GM21576 (cell line): ENCODE results near the gene FEM1B.

ENCODE experiments used
- ATAC-seq: cut with Tn5 transposase; IDR thresholded peaks from one replicate; pipeline ENCODE4 v1.9.1; 2021; ENCODE audit warnings: mild to moderate bottlenecking, moderate library complexity; ENCODE audit not compliant: unreplicated experiment

Gene FEM1B

DNA sequence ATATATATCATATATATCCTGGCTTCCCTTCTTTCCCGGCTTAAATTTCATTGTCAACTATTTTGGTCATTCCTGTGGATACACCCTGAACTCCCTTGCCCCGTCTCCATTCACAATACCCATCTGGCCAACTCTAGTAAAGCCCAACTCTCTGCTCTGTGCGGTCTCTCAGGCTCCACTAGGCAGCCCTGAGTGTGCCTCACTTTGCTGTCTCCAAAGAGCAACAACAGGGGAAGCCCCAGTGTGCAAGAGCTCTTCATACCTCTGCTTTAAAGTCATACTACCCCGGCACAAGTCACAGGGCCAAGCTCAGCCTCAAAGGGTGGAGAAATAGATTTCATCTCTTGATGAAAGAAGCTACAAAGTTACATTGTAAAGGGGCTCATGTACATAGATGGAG is 18.9 kb upstream of the FEM1B start:
- ATAC-seq, result no peak

DNA sequence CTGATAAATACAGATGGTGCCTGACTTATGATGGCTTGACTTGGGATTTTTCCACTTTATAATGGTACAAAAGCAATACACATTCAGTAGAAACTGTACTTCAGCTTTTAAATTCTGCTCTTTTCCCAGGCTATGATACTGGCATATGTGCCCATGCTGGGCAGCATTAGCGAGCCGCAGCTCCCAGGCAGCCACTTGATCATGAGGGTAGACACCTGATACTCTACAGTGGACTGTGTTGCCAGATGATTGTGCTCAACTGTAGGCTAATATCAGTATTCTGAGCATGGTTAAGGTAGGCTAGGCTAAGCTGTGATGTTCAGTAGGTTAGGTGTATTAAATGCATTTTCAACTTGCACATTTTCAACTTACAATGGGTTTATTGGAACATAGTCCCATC is 17.7 kb upstream of the FEM1B start:
- ATAC-seq, result no peak

DNA sequence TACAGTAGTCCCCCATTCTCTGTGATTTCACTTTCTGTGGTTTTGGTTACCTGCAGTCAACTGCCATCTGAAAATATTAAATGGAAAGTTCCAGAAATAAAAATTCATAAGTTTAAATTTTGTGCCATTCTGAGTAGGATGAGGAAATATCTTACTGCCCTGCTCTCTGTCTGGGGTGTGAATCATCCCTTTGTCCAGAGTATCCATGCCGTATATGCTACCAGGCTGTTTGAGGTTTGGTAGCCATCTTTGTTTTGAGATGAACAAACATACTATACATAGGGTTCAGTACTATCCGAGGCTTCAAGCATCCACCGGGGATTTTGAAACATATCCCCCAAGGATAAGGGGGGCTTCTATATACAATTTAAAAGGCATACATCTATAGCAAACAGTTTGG is 16.3 kb upstream of the FEM1B start:
- ATAC-seq, result no peak

DNA sequence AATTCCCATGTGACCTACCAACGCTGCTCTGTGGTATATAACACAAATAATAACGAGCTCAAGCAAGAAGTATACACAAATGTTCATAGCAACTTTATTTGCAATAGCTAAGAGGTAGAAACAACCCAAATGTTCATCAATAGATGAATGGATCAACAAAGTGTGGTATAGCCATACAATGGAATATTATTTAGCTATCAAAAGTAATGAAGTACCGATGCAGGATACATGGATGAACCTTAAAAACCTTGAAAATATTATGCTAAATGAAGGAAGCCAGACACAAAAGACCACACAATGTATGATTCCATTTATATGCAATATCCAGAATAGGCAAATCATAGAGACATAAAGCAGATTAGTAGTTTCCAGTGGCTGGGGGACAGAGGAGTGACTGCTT is 15.6 kb upstream of the FEM1B start:
- no peak for ATAC-seq

DNA sequence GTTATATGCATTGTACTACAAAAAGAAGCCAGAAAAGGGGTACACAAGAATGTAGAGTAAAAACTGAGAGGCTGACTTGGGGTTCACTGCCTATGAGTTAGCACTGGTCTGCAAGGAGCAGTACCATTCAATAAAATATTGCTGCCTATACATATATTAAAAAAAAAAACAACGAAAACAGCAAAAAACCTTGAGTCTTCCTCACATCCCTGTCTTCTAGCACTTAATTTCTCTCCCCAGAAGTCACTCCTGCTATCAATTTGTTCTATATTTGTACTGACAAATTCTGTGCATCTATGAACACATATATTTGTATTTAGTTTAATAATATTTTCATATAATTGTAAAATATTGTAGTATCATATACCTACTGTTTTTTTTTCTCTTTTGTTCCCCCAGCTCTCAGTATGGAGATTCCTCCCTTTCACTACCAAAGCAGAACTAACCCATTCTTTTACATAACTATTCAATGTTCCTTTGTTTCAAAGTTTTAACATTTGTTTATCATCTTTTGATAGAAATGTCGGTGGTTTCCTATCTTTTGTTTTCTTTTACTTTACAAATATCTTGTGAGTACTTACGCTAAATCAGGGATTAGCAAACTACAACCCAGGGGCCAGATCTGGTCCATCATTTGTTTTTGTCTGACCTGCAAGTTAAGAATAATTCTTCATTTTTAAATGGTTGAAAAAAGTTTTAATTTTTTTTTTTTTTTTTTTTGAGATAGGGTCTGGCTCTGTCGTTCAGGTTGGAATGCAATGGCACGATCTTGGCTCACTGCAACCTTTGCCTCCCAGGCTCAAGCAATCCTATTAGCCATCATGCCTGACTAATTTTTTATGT is 14.8 kb upstream of the FEM1B start:
- no peak for ATAC-seq

DNA sequence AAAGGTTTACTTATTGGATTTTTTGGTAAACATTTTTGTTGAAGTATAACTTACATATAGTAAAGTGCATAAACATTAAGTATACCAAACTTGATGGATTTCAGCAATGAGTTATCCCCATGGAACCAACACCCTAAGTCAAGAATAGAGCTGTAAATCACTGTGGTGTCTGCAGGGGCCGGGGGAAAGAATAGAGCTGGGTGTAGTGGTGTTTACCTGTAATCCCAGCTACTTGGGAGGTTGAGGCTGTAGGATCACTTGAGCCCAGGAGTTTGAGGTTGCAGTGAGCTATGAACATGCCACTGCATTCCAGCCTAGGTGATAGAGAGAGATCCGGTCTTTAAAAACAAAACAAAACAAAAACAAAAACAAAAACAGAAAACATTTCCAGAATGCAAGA is 13.3 kb upstream of the FEM1B start:
- ATAC-seq, result no peak

DNA sequence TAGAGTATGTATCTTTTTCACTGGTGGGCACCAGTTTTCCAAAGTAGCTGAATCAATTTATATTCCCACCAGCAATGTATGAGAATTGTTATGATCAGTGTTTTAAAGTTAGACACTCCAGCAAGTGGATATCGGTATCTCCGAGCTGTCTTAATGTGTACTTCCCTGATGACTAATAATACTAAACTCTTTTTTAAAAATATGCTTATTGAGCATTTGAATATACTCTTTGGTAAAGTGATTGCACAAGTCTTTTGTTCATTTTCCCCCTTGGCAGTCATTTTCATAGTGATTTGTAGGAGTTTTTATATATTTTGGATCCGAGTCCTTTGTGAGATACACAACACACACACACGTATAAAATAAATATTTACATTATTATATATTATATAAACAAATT is 12.5 kb upstream of the FEM1B start:
- ATAC-seq, result no peak

DNA sequence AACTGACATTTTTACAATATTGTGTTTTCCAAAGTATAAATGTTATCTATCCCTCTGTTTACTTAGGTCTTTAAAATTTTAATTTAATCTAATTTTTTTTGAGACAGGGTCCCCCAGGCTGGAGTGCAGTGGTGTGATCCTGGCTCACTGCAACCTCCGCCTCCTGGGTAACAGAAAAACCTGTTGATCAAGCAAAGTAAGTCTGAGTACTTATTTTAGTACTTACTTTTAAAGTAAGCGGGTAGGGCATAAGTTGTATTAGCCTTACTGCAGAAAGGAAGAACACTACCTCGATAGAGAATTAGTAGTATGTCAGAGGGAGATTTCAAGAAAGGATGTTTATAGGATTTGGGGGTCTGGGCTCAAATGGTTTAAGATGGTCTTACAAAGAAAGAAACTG is 11.9 kb upstream of the FEM1B start:
- no peak for ATAC-seq

DNA sequence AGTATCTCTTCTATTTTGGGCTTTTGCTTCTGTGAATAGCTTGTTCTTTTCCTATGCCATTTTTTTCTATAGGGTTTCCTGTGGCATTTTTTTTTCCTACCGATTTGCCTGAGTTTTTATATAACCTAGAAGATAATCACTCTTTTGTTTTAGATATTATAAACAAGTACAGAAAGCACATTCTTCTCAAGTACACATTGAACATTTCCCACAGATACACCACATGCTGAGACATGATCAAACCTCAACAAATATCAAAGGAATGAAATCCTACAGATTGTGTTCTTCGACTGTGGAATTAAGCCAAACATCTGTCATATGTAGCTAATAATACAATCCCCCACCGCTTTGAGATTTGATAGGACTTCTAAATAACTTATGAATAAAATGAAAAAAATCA is 9.1 kb upstream of the FEM1B start:
- no peak for ATAC-seq

DNA sequence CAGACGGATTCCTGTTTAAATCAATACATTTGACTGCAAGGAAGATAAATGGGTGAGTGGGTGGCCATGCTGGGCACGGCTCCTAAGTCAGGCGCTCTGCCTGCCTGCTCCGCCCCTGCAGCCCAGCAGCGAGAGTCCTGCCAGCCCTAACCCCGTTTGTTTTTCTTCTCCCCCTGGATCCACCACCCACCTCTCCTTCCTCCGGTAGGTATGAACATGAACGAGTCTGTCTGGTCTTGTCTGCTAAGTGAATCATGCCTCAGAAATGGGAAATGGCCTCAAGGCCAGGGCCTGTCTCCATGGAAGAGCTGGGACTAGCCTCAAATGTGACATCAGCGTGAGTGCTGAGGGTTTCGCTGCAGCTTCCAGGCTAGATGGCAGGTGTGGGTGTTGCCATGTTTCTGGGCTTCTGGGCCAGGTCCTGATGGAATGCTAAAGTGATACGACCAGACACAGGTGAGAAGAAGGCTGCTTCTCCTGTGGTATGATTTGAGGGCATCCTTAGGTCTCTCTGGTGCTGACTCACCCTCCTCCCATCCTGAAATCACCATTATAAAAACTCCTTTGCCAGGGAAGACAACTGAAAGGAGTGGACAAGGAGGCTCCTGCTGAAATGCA is 5.6 kb upstream of the FEM1B start:
- ATAC-seq, result no peak

DNA sequence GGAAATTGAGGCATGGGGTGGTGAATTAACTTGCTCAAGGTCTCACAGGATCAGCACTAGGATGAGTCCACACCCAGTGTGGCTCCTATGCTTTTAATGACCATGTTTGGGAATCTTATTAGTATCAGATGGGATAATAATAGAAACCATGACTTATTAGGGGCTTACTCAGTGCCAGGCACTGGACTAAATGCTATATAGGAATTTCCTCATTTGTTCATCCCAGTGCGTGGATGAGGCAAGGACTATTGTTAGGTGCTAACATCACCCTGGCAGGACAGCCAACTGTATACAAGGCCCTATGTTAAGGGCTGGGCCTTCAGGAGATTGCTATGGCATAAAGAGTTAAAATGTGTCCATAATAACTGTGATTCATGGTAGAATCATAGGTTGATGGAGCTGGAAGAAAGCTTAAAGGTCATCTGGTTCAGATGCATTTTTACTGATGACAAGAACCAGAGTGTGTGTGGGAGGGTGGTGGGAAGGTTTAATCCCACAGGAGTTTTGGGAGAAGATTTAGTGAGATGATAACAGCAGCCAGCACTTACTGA is 4.7 kb upstream of the FEM1B start:
- ATAC-seq, result no peak

DNA sequence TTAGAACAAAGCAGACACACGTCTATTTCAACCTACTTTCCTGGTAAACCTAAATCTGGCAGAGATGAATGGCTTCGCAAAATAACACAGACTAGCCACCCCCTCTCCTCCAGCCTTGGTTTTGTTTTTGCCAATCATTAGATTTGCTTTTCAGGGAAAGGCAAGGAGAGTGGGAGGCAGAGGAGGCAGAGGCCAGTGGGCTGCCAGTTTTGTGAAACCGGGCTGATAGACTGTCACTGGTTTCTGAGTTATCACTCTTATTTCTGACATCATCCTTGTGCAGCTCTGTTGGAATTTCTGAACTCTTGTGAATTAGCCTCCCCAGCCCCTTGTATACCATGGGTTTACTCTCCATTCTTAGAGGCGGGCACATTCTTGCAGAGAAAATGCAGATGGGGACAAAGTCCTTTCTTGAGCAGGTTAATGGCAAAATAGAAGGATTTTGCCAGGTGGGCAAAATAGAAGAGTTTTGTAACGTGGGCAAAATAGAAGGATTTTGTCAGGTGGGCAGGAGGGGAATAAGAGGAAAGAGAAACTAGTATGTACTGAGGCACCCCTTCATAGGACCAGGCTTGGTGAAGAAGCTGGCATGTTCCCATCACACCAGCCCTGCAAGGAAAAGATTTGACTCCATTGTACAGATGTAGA is 3.2 kb upstream of the FEM1B start:
- no peak for ATAC-seq

DNA sequence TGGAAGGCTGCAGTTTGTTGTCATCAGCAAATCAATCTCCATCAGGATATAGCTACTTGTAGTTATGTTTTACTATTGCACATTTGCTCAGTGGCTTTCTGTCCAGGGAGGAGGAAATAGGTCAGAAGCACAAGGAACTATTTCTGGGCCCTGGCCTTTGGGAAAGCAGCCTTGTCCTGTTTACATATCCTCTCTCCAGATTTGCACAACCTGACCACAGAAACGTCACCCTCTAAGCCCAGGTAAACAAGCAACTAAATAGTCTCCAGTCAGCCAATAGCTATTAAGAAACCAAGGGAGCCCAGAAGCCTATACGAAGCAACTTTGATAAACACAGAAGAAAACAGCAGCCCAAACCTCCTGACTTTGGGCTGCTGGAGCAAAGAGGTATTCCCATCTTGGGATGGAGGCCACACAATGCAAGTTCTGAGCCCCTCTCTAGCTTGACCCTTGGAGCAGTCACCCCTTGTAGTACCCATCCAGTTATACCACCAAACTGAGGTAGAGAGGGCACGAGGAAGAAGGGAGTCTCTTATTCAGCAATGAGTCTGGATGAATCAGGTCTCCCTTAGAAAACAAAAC is 2.3 kb upstream of the FEM1B start:
- ATAC-seq, result no peak

DNA sequence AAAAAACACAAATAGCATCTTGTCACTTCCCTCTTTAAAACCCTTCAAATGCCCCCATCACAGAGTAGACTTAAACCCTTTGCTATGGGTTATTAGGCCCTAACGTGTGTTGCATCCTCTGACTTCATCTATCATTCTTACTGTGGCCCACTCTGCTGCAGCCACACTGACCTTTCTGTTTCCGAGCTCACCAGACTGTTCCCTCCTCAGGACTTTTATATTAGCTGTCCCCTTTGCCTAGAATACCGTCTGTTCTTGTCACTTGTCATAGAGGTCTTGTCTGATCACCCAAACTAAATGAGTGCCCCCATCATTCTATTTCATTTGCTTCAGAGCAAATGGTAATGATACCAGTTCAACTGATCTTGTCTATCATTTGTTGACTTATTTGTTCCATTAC is 877 bp upstream of the FEM1B start:
- ATAC-seq, result no peak

DNA sequence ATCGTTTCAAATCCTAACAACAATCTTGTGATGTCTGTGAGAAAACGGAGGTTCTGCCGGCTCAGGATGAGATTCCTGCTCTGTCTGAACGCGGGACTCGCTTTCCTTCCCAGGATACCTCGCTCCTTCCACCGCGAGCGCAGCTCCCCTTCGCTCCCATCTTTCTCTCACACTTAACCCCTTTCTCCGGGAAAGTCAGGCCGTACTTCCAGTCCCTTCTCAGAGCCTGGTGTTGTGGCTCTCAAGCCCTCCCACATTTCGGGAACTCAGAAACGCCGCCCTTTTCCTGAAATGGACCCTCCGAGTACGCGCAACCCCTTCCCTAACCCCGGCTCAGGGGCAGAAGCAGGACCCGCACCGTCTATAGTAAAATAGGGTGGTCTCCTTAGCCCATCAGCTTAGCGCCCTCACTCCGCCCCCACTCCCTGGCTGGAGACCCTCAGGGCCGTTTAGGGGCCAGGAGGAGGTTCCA is 378 bp upstream of the FEM1B start:
- no peak for ATAC-seq

DNA sequence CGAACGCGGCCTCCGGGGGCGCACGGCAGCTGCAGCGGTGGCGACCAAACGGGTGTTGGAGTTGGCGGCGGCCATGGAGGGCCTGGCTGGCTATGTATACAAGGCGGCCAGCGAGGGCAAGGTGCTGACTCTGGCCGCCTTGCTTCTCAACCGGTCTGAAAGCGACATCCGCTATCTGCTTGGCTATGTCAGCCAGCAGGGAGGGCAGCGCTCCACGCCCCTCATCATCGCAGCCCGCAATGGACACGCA is 725 bp downstream of the FEM1B start:
- no peak for ATAC-seq

DNA sequence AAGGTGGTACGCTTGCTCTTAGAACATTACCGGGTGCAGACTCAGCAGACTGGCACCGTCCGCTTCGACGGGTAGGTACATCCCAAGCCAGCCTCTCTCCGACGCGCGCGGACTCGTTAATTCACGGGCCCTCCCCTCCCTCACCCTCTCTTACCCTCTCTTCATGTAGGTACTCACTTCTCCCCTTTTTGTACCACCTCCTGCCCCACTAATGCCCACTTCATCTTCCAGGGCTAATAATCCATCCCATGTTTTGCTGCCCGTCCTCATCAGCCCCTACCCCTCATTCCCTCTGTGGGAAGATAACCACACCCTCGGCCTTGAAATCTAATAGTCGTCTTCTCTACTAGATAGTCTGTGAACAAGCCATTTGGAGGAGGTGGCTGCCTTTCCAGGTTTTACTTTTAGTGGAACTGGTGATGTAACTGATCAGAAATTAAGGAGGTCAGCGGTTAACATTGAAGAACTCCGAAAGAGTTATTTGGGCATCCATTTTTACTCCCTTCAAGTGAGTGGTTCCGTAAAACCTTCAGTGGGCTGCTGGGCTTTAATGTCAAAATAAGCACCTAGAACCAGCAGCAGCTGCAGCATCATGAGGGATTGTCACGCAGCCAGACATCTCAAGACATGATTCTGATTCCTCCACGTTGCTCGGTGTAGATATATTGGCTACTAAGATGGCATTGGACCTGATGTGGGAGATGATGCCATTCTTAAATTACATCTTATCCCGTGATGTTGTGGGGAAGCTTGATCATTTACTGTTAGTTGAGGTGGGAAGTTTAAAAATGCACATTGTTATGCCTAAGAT is 1.3 kb downstream of the FEM1B start:
- no peak for ATAC-seq

DNA sequence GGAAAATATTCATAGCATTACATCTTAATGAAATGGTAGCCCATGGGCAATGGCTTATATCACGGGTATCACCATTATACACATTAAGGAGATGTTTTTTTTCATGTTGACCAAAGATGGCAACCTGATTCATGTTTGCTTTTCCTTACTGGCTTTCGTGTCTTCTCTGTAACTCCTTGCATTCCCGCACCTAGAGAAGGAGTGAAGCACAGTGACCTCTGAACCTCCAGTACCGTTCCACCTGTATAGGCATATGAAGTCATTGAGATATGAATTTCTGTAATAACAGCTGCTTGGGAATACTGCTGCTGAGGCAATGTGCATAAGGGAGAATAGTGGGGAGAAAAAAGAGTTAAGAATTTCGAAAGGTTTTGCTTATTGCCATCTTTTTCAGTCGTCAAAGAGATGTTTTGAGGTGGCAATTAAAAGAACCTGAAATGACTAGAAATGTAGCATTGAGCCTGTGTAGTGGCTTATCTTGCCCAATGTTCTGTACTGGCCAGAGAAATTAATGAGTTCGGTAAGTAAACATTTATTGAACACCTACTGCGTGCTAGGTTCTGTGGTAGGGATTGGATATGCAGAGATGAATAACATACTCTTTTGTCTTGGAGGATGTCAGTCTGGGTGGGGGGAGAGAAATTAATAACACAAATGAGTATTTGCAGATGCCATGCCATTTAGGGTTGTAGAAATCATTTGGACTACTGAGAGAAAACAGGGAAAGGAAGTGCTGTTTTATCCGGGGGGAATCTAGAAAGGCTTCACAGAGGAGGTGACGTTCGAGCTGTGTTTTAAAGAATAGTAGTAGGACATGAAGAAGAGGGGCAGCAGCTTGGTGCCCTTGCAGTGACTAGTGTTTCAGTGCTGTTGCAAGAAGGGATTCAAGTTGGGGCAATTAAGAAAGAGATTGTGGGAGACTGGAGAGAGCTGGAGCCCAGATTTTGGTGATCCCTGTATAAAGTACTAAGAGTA is 2.5 kb downstream of the FEM1B start:
- no peak for ATAC-seq

DNA sequence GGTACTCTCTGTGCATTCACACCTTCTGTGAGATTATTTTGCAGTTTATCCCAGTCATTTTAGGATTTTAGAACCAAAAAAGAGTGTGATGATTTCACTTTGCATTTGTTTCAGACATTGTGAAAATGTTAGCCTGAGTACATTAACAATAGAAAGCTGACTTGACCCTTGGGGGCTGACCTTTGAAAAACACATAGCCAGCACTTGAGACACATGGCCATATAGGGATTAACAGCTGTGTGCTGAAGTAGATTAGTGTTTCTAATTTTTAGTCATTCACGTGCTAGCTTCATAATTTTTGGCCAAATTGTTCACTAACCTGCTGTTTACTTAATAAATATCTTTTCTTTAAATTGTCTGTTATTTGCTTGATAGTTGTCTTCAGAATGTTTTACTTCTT is 3.5 kb downstream of the FEM1B start:
- no peak for ATAC-seq

DNA sequence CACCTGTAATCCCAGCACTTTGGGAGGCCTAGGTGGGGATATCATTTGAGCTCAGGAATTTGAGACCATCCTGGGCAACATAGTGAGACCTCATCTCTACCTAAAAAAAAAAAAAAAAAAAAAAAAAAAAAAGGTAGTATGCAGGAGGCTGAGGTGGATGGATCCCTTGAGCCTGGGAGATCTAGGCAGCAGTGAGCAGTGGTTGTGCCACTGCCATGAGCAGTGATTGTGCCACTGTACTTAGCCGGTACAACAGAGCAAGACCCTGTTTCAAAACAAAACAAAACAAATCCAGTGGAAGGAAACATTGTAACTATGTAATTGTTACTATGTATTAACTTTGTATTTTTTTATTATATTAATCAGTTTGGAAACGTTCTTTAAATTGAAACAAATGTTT is 5.9 kb downstream of the FEM1B start:
- ATAC-seq, result no peak
